GM18526 (cell line): ENCODE results near the gene CHSY1.

Source experiments
- POLR2A ChIP-seq: IDR thresholded peaks from 3 replicates; pipeline ENCODE4 v1.6.1; 2011; ENCODE audit not compliant: insufficient read length; ENCODE audit errors: extremely low read depth

Gene CHSY1

DNA sequence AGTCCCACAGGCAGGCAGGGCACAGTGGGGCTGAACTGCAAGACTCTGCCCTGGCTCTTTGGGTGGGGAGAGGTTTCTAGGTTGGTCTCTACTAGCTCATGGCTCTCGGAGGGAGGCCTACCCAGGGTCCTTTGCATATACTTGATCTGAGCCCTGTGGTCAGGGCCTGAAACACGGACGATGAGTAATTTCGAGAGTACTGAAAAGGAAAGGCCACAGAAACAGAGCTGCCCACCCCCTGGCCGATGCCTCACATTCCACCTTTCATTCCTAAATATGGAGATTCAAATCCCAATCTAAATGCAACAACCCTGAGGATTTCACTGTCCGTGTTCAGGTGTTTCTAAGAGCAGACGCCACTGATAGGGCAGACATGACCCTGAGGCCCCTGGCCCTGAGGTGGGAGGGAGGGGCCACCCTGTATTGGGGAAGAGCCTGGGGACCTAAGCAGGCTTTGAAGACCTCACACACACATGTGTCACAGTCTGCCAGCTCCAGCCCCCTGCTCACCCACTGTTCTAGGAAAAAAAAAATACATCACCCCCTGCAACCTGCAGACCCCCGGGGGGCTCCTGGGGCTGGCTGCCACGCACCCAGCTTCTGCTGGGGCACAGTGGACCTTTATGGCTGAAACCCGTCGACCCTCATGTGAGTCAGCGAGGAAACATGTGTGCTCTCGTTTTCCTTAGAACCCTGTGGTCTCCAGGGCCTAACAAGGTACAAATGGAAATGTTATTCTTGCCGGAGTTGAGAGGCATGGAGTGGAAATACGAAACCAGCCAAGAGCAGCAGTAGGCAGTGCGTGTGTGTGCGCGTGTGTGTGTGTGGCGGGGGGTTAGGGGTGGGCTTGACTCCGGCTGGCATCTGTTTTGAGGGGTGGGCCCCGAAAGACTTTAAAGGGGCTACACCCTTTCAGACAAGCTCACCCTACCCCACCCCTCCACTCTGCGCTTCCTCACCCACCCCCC, 112.7 kb downstream of the CHSY1 start:
- TF ChIP-seq POLR2A = no peak

DNA sequence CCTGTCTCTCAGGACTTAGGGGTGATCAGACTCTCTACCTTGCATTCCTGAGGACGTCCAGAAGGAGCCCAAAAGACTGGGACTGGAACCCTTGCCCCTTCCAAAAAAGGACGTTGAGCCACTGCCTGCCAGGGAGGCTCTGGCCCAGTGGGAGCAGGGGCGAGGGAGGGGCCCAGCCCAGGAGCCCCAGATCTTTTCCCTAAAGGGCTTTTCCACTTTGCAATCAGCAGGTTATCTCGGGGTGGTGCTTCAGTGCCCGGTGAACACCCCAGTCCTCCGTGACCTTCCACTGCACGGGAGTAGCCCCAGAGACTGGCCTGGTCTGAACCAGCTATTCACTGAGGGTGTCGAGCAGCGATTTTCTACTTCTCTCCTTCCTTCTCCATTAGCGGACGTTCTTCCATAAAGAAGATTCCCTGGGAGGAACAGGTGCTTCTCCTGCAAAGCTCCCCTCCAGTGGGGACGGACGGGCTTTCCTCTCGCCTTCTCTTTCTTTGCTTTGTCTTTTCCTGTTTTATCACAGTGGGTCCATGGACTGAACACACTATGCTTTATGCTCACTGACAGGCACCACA, 113.7 kb downstream of the CHSY1 start:
- TF ChIP-seq POLR2A = no peak

DNA sequence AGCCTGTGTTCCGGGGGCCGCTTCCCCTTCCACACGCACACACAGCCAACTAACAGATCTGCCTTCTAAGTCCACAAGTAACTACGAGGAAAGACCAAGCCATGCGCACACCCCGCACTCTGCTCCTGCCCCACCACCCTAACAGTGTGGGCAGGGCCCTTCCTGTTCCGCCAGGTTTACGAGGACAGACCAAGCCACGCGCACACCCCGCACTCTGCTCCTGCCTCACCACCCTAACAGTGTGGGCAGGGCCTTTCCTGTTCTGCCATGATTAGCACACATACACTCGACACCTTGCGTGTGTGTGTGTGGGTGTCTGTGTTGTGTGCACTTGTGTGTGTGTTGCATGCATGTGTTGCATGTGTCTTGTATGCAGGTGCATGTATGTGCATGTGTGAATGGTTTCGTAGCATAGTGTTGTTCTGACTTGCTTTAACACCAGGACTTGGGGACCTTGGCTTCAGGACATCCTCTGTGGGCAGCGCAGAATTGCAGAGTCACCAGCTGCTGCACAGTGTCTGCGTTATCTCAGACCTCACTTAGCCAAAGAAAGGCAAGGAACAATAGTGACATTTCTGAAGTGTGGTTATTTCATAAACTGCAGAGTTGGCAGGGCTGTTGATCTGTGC, 114.4 kb downstream of the CHSY1 start:
- no peak for TF ChIP-seq POLR2A

DNA sequence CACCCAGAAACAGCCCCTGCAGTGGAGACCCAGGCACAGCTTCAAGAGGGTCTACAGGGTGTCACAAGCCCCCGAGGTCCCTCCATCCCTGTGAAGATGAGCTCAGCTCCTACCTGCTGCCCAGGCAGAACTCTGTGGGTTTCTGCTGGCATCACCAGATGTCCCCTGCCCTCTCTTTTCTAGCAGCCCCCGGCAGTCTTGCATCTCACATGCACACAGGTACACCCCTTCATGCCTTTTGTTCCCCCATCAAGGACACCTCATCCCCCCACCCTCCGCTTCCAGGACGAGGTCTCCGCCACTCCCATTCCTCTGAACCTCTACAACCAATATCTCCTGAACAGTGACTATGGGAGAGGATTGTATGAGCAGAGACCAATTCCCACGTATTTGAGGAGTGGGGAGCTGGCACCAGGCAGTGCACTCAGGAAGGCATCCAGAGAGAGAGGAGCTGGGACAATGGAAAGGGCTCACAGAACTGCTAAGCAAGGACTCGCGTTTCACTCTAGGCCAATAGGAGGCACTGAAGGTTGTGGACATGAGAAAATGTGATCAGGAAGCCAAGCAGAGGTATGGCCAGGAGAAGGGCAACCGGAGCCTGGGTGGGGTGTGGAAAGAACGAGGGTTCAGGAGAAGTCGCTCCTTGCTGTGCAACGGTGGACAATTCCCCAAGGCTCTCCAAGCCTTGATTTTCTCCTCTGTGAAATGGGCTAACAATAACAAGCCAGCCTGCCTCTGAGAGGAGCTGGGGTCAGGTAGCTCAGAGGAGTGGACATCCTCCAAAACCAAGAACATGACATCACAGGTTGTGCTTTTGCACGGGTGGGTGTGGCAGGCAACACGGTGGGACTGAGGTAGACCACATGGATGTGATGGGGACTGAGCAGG, 115.2 kb downstream of the CHSY1 start:
- TF ChIP-seq POLR2A = no peak

DNA sequence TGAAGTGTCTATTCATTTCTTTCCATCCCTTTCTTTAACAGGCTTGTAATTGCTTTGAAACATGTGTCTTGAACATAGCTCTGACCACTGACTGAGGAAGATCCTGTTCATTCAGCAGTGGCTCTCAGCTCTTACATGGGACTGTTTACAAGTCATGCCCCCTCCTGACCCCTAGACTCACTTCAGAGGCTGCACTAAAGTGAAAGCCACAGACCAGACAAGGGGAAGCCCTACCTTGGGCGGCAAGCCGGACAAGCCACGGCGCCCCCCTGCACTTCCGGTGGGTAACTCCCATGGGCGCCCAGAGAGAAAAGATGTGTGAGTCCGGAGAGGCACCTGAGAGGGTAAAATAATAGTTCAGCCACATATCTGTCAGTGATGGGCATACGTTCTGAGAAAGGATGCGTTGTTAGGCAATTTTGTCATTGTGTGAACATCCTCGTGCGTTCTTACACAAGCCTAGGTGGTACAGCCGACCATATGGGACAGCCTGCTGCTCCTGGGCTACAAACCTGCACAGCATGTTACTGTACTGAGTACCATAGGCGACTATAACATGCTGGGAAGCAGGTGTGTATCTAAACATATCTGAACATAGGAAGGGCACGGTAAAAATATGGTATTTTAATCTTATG, 116.2 kb downstream of the CHSY1 start:
- TF ChIP-seq POLR2A = no peak

DNA sequence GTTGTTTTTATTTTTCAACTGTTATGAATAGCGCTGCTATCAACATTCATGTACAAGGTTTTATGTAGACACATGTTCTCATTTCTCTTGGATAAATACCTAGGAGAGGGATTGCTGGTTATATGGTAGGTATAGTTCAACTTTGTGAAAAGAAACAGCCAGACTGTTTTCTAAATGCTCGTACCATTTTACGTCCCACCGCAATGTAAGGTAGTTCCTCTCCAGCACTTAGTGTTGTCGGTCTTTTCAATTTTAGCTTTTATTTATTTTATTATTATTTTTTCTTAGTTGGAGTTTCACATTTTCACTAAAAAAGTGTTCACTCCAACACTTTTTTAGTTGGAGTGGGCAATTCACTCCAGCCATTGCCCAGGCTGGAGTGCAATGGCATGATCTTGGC, 117.1 kb downstream of the CHSY1 start:
- TF ChIP-seq POLR2A = no peak

DNA sequence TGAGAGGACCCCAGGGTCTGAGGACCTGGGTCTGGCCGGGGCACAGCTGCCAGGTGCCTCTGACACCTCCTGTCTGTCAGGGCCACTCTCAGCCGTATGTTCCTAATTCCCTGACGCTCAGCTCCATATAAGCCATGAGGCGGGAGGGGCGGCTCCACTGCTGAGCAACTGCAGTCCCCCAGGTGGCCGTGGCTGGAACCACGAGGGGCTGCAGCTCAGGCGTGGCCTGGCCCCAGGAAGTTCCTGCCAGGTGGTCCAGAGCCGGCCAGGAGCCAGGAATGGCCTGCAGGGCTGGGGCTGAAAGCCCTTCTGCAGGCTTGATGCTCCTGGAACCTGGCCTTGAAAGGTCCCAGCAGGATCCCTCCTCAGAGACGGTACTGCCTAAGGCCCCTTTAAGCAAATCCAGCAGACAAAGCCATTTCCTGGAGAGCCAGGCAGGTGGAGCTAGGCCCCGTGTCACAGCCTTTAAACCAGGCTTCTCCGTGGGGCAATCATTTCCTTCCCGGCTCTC, 118.0 kb downstream of the CHSY1 start:
- no peak for TF ChIP-seq POLR2A

DNA sequence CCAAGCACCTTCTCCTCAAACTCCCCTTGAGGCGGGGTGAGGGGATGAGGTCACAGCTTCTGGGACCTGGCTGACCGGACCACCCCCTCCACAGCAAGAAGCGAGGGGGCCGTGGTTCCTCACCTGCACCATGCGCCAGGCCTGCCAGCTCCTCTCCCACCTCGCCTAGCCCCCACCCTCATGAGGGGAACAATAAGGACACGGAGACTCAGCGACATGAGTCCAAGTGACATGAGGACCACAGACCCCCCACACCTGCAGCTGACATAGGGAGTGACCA, 118.7 kb downstream of the CHSY1 start:
- no peak for TF ChIP-seq POLR2A

DNA sequence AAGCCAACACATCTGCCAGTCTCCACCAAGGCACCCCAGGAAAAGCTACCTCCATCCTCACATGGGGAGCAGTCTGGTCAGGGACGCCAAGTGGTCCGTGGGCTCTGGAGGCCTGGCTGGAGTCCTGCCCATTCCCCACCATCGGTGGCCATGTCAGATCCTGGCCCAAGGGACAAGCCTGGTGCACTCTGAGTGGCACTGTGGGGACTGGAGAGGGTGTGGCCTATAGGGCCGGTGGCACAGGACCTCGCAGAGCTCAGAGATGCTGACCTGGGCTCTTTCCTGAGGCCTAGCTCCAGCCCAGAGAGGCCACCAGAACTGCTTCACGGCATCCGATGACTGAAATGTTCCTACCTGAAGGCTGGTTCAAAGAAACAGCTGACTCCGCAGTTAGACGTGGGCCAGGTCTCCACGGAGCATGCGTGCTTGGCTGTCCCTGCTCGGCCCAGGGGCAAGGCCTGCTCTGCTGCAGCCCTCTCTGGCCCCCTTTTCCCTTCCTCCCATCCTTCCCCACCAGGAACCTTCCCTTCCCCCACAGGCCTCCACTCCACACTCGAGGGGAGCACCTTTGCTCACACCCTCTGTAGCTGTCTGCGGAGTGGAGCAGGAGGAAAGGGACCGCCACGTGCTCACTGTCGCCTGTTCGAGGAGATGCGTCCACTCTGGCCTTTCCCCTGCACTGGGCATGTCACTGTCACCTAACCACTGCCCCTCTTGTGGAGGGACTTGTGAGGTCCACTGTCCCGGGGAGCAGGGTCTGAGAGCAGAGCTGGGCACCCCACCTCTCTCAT, 119.3 kb downstream of the CHSY1 start:
- TF ChIP-seq POLR2A = no peak

DNA sequence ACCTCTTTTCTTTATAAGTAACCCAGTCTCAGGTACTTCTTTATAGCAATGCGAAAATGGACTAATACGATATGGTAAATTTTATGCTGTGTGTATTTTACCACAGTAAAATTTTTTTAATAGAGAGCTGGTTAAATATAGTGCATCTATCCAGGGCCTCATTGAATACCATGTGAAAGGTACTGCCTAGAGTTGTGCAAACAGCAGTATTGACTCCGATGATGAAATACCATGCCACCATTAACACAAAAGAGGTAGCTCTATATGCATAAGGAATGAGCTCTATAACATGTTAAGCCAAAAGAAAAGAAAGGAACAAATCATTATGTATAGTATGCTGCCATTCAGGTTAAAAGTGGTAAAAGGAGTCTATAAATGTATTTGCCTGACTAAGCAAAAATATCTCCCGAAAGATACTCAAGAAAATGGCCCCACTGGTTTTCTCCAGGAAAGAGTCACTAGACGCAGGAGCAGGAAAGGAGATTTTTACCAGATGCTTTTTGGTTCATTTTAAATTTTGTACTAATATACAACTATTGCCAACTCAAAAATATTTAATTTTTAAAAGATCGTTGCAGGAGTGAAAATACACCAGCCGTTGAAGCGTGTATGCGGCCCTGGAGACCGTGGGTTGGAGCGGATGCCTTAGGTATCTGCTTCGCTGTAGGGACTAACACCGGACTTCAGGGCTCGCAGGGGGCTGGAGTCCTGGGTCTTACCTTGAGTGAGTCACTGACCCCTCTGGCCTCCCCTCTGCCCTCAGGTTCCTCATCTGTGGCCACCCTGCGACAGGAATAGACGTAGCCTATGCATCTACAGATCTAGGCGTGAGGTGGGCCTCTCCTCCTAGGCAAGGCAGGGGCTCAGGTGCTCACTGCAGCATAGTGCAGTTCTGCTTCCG, 120.1 kb downstream of the CHSY1 start:
- TF ChIP-seq POLR2A = no peak

DNA sequence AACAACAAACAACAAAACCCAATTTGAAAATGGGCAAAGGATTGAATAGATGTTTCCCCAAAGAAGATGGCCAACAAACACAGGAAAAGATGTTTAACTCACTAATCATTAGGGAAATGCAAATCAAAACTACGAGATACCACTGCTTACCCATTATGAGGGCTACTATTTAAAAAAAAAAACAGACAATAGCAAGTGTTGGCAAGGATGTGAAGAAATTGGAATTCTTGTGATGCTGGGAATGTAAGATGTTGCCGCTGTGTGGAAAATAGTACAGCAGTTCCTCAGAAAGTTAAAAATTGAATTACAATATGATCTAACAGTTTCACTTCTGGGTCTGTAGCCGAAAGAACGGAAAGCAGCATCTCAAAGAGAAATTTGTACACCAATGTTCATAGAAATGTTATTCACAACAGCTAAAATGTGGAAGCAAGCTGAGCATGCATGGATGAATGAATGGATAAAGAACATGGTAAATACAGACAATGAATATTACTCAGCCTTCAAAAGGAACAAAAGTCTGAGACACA, 121.9 kb downstream of the CHSY1 start:
- no peak for TF ChIP-seq POLR2A

DNA sequence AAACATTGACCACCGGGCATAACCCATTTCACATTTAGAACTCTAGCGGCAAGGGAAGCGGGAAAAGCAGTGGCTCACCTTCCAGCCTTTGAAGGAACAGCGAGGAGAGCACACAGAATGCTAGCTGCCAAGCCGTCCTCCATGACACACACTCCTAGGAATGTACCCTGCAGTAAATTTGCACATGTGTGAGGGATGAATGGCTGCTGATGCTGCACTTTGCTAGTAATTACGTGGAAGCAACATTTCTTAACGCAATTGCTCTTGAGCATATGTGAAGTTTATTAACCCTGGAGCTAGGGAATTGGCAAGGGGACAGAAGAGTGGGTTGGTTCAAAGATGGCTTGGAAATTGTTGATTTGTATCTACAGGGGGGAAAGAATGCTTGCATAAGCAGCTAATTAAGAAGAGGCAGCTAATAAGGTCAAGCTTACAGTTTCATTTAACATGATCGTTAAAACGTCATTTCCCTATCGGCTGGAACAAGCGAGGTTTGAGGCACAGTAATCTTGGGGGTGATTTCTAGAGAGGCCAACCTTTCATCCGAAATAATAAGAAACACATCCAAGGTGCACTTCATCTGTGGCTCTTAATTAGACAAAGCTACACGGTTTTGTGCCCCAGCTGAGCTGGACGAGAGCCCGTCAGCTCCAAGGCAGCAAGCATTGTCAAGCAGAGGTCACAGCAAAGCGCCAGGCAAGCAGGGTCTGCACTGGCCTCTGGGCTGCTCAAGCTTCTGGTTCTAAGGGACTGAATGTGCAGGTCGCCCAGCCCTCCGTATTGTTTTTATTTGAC, 123.4 kb downstream of the CHSY1 start:
- no peak for TF ChIP-seq POLR2A
